SIG-M5 treated with dmso at 0.1 percent for 504 hours (cell line): Measurements from ENCODE around the gene GATAD2B.

Source experiments
- DNase-seq: peaks from one replicate; lab custom pipeline; 2025; ENCODE audit not compliant: unreplicated experiment; lab: John Stamatoyannopoulos, UW

Gene GATAD2B

GRCh38 chr1:153764310-153764709 lies 158.5 kb downstream of the GATAD2B start:
- no peak for DNase-seq

DNA sequence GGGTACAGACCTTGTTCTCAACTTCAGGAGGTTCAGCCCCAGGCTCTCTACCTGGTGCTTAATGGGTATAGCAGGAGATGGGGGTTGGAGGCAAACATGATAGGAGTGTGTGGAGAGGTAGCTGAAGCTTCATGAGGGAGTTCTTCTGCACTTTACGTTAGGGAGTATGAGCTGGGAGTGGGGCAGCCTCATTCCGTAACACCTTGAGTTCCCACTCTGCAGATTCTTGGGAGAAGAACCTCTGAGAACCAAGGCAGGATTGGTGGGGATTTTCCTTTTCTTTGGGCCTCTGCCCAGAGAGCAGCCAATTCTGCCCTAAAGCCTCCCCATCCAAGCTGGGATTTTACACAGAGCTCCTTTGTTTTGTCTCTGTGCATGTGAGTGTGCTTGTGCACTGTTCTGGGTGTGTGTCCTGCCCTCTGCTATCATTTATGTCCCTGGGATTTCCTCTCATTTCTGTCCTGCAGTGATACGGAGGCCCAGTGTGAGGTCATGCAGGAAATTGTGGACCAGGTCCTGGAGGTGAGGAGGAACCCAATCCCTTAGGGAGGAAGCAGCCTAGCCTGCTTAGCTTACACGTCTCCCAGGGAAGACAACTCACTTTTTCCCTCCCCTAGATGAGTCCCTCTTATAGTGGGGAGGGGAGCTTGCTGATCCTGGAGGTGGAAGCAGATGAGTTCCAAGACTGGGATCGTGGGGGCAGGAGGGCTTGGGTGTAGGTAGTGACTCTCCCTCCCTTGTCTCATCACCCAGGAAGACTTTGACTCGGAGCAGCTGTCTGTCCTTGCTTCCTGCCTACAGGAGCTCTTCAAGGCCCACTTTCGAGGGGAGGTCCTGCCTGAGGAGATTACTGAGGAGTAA lies 159.2 kb downstream of the GATAD2B start:
- no peak for DNase-seq

- no peak for DNase-seq
These were observed 162.3 kb downstream of the GATAD2B start for GRCh38 chr1:153760440-153760839.
